ENCODE results near the gene DDX54.

GRCh38 chr12:113201187-113202177 is 16.2 kb upstream of the DDX54 start:
- no peak for TF ChIP-seq POLR2A (IDR thresholded peaks at IDR 0.05)
- TF ChIP-seq CTCF (IDR thresholded peaks at IDR 0.05) = no peak

Measured in body of pancreas (tissue), 4 donors.